Astrocyte (in vitro differentiated cells and primary cell): Measurements from ENCODE around the gene EXOSC10.
"Not testable (repeated sequence)": the region's sequence is repeated elsewhere in the genome, so short reads cannot be mapped to it uniquely, and the experiment has no call there.

Experiments
- EZH2 ChIP-seq: IDR thresholded peaks from 2 replicates; pipeline ENCODE4 v1.6.1; 2012; ENCODE audit warnings: mild to moderate bottlenecking, low read length, inconsistent platforms; ENCODE audit not compliant: insufficient read depth
- TF ChIP-seq, protein P1 (sequence below): IDR thresholded peaks from 2 replicates; pipeline ENCODE4 v1.5.1; 2011; ENCODE audit warnings: low read depth, mild to moderate bottlenecking, inconsistent platforms, low read length, moderate library complexity; ENCODE audit not compliant: insufficient read depth

DNA sequence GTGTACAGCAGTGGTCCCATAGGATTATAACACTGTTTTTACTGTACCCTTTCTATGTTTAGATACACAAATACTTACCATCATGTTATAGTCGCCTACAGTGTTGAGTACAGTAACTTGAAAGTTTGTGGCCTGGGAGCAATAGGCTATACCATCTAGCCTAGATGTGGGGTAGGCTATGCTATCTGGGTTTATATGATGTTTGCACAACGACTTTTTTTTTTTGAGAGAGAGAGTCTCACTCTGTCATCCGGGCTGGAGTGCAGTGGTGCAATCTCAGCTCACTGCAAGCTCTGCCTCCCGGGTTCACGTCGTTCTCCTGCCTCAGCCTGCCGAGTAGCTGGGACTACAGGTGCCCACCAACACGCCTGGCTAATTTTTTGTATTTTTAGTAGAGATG, 80.3 kb downstream of the EXOSC10 start:
- TF ChIP-seq, protein P1, sequence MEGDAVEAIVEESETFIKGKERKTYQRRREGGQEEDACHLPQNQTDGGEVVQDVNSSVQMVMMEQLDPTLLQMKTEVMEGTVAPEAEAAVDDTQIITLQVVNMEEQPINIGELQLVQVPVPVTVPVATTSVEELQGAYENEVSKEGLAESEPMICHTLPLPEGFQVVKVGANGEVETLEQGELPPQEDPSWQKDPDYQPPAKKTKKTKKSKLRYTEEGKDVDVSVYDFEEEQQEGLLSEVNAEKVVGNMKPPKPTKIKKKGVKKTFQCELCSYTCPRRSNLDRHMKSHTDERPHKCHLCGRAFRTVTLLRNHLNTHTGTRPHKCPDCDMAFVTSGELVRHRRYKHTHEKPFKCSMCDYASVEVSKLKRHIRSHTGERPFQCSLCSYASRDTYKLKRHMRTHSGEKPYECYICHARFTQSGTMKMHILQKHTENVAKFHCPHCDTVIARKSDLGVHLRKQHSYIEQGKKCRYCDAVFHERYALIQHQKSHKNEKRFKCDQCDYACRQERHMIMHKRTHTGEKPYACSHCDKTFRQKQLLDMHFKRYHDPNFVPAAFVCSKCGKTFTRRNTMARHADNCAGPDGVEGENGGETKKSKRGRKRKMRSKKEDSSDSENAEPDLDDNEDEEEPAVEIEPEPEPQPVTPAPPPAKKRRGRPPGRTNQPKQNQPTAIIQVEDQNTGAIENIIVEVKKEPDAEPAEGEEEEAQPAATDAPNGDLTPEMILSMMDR: not testable (repeated sequence)
- not testable (repeated sequence) for TF ChIP-seq EZH2
